ENCODE results near the gene PLXDC2. TPM values are rescaled to one million over a fixed set of nuclear protein-coding genes. Genes with fewer than 3 reads are reported as not detected.

The PLXDC2 gene
- total RNA-seq, 3 donors from 2014 or later, result 63.9 to 125 (median 101) TPM

- no peak overlapping the region for H3K27ac ChIP-seq
- no peak overlapping the region for H3K4me3 ChIP-seq
- TF ChIP-seq POLR2AphosphoS5 (IDR thresholded peaks at IDR 0.05), result no peak
- TF ChIP-seq CTCF (IDR thresholded peaks at IDR 0.05), result no peak
- TF ChIP-seq POLR2A (IDR thresholded peaks at IDR 0.05), result no peak
- H3K27me3 ChIP-seq, result no peaks in the 10 kb centered on the region
- intact Hi-C loops (cut with DNase I; ENCODE audit: low total_unique reads), result no loop called here
- no peaks in the 10 kb centered on the region for H3K36me3 ChIP-seq
- H3K9me3 ChIP-seq, result no peaks in the 10 kb centered on the region
- DNase-seq (ENCODE audit: low spot score in 2 of 2), result no peak
- no peaks in the 10 kb centered on the region for H3K4me1 ChIP-seq
Observed at GRCh38 chr10:20303453-20304152, 487.4 kb downstream of the PLXDC2 start.

- no peaks in the 10 kb centered on the region for H3K27me3 ChIP-seq
- H3K4me1 ChIP-seq, result no peaks in the 10 kb centered on the region
- TF ChIP-seq POLR2A (IDR thresholded peaks at IDR 0.05) (no peak), POLR2AphosphoS5 (IDR thresholded peaks at IDR 0.05) (no peak), CTCF (IDR thresholded peaks at IDR 0.05) (no peak)
- peaks cover 0 to 5% of the 10 kb centered on the region in 2 donors for H3K9me3 ChIP-seq
- H3K36me3 ChIP-seq, result no peaks in the 10 kb centered on the region
- no peak for DNase-seq (ENCODE audit: low spot score in 2 of 2)
- H3K4me3 ChIP-seq, result no peak overlapping the region
- intact Hi-C loops (cut with DNase I; ENCODE audit: low total_unique reads), result no loop called here
- no peak overlapping the region for H3K27ac ChIP-seq
Observed at GRCh38 chr10:20313665-20314064, 497.4 kb downstream of the PLXDC2 start.

GRCh38 chr10:20314431-20314830, 498.2 kb downstream of the PLXDC2 start:
- TF ChIP-seq POLR2AphosphoS5 (IDR thresholded peaks at IDR 0.05) (no peak), CTCF (IDR thresholded peaks at IDR 0.05) (no peak), POLR2A (IDR thresholded peaks at IDR 0.05) (no peak)
- Histone ChIP-seq H3K36me3 (no peaks in the 10 kb centered on the region), H3K4me1 (no peaks in the 10 kb centered on the region), H3K4me3 (no peak overlapping the region), H3K27ac (no peak overlapping the region), H3K9me3 (peaks cover 0 to 5% of the 10 kb centered on the region in 2 donors), H3K27me3 (no peaks in the 10 kb centered on the region)
- intact Hi-C loops (cut with DNase I; ENCODE audit: low total_unique reads), result no loop called here
- no peak for DNase-seq (ENCODE audit: low spot score in 2 of 2)

GRCh38 chr10:20327954-20328353, 511.7 kb downstream of the PLXDC2 start:
- Histone ChIP-seq H3K36me3 (no peaks in the 10 kb centered on the region), H3K9me3 (peaks cover 0 to 4% of the 10 kb centered on the region in 2 donors), H3K4me1 (no peaks in the 10 kb centered on the region), H3K27me3 (no peaks in the 10 kb centered on the region), H3K4me3 (no peak overlapping the region), H3K27ac (no peak overlapping the region)
- TF ChIP-seq POLR2AphosphoS5 (IDR thresholded peaks at IDR 0.05) (no peak), POLR2A (IDR thresholded peaks at IDR 0.05) (no peak), CTCF (IDR thresholded peaks at IDR 0.05) (no peak)
- DNase-seq (ENCODE audit: low spot score in 2 of 2), result no peak
- intact Hi-C loops (cut with DNase I; ENCODE audit: low total_unique reads), result no loop called here

- no peak for DNase-seq (ENCODE audit: low spot score in 2 of 2)
- no peak overlapping the region for H3K4me3 ChIP-seq
- H3K36me3 ChIP-seq, result no peaks in the 10 kb centered on the region
- no peaks in the 10 kb centered on the region for H3K4me1 ChIP-seq
- TF ChIP-seq CTCF (IDR thresholded peaks at IDR 0.05) (no peak), POLR2AphosphoS5 (IDR thresholded peaks at IDR 0.05) (no peak), POLR2A (IDR thresholded peaks at IDR 0.05) (no peak)
- H3K27me3 ChIP-seq, result no peaks in the 10 kb centered on the region
- intact Hi-C loops (cut with DNase I; ENCODE audit: low total_unique reads), result no loop called here
- H3K27ac ChIP-seq, result no peak overlapping the region
- peaks cover 0 to 4% of the 10 kb centered on the region in 2 donors for H3K9me3 ChIP-seq
Observed at GRCh38 chr10:20330246-20330645, 514.0 kb downstream of the PLXDC2 start.
